ENCODE data around the gene CERS5. TPM values are rescaled to one million over a fixed set of nuclear protein-coding genes. Genes with fewer than 3 reads are reported as not detected.

The CERS5 gene
- total and polyA plus RNA-seq, 10 of the 15 experiments (the other 5 are each of a cell fraction or from before 2014, with no cell fraction given), result 6.8 to 50.1 (median 31.8) TPM

DNA sequence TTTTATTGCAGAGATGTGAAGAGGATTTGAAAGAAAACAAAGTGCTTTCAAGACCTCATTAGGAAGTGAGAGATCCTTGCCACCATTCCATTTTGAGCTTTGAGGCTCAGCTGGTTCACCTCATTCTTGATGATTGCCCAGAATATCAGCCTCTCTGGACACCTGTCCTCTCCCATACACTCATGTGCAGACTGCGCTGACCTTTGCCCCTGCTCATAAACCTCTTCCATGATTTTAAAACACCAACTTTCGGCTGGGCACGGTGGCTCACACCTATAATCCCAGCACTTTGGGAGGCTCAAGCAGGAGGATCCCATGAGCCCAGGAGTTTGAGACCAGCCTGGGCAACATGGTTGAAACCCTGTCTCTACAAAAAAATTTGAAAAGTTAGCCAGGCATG lies 46.2 kb downstream of the CERS5 start (continued):
- TF ChIP-seq, protein P1, sequence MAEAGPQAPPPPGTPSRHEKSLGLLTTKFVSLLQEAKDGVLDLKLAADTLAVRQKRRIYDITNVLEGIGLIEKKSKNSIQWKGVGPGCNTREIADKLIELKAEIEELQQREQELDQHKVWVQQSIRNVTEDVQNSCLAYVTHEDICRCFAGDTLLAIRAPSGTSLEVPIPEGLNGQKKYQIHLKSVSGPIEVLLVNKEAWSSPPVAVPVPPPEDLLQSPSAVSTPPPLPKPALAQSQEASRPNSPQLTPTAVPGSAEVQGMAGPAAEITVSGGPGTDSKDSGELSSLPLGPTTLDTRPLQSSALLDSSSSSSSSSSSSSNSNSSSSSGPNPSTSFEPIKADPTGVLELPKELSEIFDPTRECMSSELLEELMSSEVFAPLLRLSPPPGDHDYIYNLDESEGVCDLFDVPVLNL (IDR thresholded peaks at IDR 0.05; ENCODE audit: low read depth, low read length), result no peak
- TF ChIP-seq, protein P2, sequence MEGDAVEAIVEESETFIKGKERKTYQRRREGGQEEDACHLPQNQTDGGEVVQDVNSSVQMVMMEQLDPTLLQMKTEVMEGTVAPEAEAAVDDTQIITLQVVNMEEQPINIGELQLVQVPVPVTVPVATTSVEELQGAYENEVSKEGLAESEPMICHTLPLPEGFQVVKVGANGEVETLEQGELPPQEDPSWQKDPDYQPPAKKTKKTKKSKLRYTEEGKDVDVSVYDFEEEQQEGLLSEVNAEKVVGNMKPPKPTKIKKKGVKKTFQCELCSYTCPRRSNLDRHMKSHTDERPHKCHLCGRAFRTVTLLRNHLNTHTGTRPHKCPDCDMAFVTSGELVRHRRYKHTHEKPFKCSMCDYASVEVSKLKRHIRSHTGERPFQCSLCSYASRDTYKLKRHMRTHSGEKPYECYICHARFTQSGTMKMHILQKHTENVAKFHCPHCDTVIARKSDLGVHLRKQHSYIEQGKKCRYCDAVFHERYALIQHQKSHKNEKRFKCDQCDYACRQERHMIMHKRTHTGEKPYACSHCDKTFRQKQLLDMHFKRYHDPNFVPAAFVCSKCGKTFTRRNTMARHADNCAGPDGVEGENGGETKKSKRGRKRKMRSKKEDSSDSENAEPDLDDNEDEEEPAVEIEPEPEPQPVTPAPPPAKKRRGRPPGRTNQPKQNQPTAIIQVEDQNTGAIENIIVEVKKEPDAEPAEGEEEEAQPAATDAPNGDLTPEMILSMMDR (IDR thresholded peaks at IDR 0.05 in 2 of 3, conservative IDR thresholded peaks at IDR 0.05 in 1 of 3; ENCODE audit: control insufficient read depth in 2 of 3, extremely low read depth in 1 of 3, insufficient read depth in 1 of 3, low read depth in 3 of 3, low read length in 3 of 3), result no peak
- no peak for TF ChIP-seq STAT3 (IDR thresholded peaks at IDR 0.05; ENCODE audit: low read depth, low read length)
- no peak for TF ChIP-seq ESRRA (IDR thresholded peaks at IDR 0.05; ENCODE audit: low read length)
- no peak for TF ChIP-seq DPF2 (IDR thresholded peaks at IDR 0.05)
- no peak for TF ChIP-seq JUND (IDR thresholded peaks at IDR 0.05; ENCODE audit: low read depth, low read length)
- TF ChIP-seq CBFB (IDR thresholded peaks at IDR 0.05; ENCODE audit: low read depth), result no peak

DNA sequence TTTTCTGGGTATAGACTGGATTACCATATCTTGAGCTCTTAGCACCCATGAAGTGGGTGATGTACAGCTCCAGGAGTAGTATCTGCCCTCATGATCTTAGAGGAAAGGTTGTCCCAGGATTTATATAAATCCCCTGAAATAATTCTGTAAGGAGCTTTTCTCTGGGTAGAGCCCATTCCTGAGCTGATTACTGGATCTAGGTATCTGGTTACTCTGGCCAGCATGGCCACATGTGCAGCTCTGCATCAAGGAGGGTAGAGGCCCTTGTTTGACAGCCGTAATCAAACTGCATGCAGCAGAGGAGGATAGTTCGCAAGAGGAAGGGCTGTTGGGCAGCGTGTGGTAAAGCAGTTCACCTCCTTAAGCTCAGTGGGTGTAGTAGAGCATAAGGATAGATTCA lies 46.6 kb downstream of the CERS5 start:
- no peak overlapping the region for H3K27ac ChIP-seq (ENCODE audit: control insufficient read depth, insufficient read depth)
- no peak overlapping the region for H3K4me3 ChIP-seq
- in situ Hi-C loops (cut with MboI) (no loop called here), intact Hi-C loops (cut with micrococcal nuclease; ENCODE audit: unreplicated experiment) (no loop called here)
- peaks cover 21% of the 10 kb centered on the region for H3K79me2 ChIP-seq (ENCODE audit: control insufficient read depth, insufficient read depth, low read length)
- peaks cover 10% of the 10 kb centered on the region; the same call in 1 of the 2 replicates for H3K4me1 ChIP-seq (ENCODE audit: control insufficient read depth, insufficient read depth, low read length)
- no peak overlapping the region for H3K4me2 ChIP-seq (ENCODE audit: control insufficient read depth, insufficient read depth)
- H3K9me3 ChIP-seq (replicated peaks; ENCODE audit: control insufficient read depth, insufficient read depth, low read length), result no peaks in the 10 kb centered on the region
- H3K9ac ChIP-seq (ENCODE audit: control insufficient read depth, insufficient read depth, low read length), result no peak overlapping the region
- ChIA-PET CTCF (interaction anchor here (1.5 to 5.1 kb wide), 2 partner anchors 10 to 34 kb away, joined by 4 to 30 read pairs; partner anchors contain the start of gene COX14), POLR2A (no interaction called here), SMC1A (ENCODE audit: uncharacterized antibody, unreplicated experiment) (interaction anchor here (0.7 to 1.5 kb wide), 3 partner anchors 9 to 54 kb away, joined by 3 to 10 read pairs (median 4); partner anchors contain the start of gene COX14), RAD21 (ENCODE audit: unreplicated experiment) (interaction anchor here (0.8 kb wide), 1 partner anchor 194 kb away, joined by 3 read pairs; no protein-coding TSS in a partner anchor)
- H3K27me3 ChIP-seq (replicated peaks in 1 of 2; ENCODE audit: control insufficient read depth in 2 of 2, insufficient read depth in 2 of 2, low read length in 1 of 2), result no peaks in the 10 kb centered on the region
- ATAC-seq, result no peak
- DNase-seq (ENCODE audit: low read depth, low spot score), result no peak
- no TSS peak for BruUV-seq (replicated peaks)
- WGBS (ENCODE audit: insufficient coverage, insufficient replicate concordance, low lambda C conversion rate, missing lambda C conversion rate), result 97% methylated on average over 3 of the region's 3 CpGs
- peaks cover 3% of the 10 kb centered on the region; the same call in 1 of the 2 replicates for H4K20me1 ChIP-seq (ENCODE audit: control insufficient read depth, insufficient read depth)
- peaks cover 6 to 17% of the 10 kb centered on the region in 2 experiments for H3K36me3 ChIP-seq (ENCODE audit: control insufficient read depth in 2 of 2, insufficient read depth in 2 of 2, low read length in 1 of 2)
- FAIRE-seq, result no peak
- H2AFZ ChIP-seq (ENCODE audit: control insufficient read depth, low read depth, low read length), result no peak overlapping the region
- no peak for TF ChIP-seq JUNB (IDR thresholded peaks at IDR 0.05)
- TF ChIP-seq STAT1 (conservative IDR thresholded peaks at IDR 0.05), result no peak
- TF ChIP-seq LARP7 (IDR thresholded peaks at IDR 0.05), result no peak
- TF ChIP-seq POLR2AphosphoS2 (IDR thresholded peaks at IDR 0.05; ENCODE audit: low read depth, low read length), result no peak
- TF ChIP-seq, protein P3, sequence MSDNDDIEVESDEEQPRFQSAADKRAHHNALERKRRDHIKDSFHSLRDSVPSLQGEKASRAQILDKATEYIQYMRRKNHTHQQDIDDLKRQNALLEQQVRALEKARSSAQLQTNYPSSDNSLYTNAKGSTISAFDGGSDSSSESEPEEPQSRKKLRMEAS (IDR thresholded peaks at IDR 0.05; ENCODE audit: low read depth, low read length), result no peak
- TF ChIP-seq EZH2 (IDR thresholded peaks at IDR 0.05; ENCODE audit: borderline replicate concordance, control insufficient read depth, low read depth, low read length), result no peak
- no peak for TF ChIP-seq ATF7 (IDR thresholded peaks at IDR 0.05; ENCODE audit: low read depth)
- TF ChIP-seq MXI1 (IDR thresholded peaks at IDR 0.05; ENCODE audit: low read depth, low read length), result no peak
- TF ChIP-seq, protein P4, sequence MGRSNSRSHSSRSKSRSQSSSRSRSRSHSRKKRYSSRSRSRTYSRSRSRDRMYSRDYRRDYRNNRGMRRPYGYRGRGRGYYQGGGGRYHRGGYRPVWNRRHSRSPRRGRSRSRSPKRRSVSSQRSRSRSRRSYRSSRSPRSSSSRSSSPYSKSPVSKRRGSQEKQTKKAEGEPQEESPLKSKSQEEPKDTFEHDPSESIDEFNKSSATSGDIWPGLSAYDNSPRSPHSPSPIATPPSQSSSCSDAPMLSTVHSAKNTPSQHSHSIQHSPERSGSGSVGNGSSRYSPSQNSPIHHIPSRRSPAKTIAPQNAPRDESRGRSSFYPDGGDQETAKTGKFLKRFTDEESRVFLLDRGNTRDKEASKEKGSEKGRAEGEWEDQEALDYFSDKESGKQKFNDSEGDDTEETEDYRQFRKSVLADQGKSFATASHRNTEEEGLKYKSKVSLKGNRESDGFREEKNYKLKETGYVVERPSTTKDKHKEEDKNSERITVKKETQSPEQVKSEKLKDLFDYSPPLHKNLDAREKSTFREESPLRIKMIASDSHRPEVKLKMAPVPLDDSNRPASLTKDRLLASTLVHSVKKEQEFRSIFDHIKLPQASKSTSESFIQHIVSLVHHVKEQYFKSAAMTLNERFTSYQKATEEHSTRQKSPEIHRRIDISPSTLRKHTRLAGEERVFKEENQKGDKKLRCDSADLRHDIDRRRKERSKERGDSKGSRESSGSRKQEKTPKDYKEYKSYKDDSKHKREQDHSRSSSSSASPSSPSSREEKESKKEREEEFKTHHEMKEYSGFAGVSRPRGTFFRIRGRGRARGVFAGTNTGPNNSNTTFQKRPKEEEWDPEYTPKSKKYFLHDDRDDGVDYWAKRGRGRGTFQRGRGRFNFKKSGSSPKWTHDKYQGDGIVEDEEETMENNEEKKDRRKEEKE (IDR thresholded peaks at IDR 0.05), result no peak
- TF ChIP-seq, protein P5, sequence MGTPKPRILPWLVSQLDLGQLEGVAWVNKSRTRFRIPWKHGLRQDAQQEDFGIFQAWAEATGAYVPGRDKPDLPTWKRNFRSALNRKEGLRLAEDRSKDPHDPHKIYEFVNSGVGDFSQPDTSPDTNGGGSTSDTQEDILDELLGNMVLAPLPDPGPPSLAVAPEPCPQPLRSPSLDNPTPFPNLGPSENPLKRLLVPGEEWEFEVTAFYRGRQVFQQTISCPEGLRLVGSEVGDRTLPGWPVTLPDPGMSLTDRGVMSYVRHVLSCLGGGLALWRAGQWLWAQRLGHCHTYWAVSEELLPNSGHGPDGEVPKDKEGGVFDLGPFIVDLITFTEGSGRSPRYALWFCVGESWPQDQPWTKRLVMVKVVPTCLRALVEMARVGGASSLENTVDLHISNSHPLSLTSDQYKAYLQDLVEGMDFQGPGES (IDR thresholded peaks at IDR 0.05), result no peak
